Renal cortex interstitium (tissue), 11 donors: ENCODE data around the gene VMAC. TPM values are rescaled to one million over a fixed set of nuclear protein-coding genes. Genes with fewer than 3 reads are reported as not detected.
"Not testable (repeated sequence)": the region's sequence is repeated elsewhere in the genome, so short reads cannot be mapped to it uniquely, and the experiment has no call there.

Source experiments
- DNase-seq, 11 donors: peaks; one replicate each; pipeline ENCODE4 v3.0.0-alpha.2; 2013; ENCODE audit warnings: low read depth in 9 of 11, low spot score in 4 of 11; ENCODE audit errors: extremely low read depth in 1 of 11
- polyA plus RNA-seq, 3 donors: library from polyadenylated mRNA; unstranded; fragments of 120-200 nt; gene quantifications; one replicate each; pipeline ENCODE4 v1.2.1, GENCODE V29; 2013; ENCODE audit not compliant: insufficient read length in 3 of 3

Gene VMAC
- polyA plus RNA-seq, 3 donors: 5.7 to 10.9 (median 5.9) TPM

DNA sequence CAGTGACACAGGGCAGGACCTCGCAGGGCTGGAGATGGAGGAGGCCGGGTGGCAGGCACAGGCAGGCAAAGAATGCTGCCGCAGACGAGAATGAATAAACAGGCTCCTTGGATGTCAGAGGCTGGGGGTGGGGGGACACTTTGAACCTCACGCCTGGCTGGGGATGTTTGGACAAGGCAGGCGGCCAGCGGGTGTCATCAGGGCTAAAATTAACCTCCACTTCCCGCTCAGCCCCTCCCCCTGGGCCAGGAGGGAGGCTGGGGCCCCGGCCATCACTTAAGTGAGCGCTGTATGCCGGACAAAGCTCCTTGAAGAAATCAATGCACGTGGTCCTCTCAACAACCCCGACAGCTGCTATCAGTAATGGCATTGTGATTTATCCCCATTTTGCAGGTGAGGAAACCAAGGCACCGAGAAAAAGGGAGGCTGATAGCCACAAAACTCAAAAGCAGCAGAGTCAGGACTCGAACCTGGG is 24.0 kb upstream of the VMAC start:
- DNase-seq: peak in 1 of 11 donors; percentile 73

DNA sequence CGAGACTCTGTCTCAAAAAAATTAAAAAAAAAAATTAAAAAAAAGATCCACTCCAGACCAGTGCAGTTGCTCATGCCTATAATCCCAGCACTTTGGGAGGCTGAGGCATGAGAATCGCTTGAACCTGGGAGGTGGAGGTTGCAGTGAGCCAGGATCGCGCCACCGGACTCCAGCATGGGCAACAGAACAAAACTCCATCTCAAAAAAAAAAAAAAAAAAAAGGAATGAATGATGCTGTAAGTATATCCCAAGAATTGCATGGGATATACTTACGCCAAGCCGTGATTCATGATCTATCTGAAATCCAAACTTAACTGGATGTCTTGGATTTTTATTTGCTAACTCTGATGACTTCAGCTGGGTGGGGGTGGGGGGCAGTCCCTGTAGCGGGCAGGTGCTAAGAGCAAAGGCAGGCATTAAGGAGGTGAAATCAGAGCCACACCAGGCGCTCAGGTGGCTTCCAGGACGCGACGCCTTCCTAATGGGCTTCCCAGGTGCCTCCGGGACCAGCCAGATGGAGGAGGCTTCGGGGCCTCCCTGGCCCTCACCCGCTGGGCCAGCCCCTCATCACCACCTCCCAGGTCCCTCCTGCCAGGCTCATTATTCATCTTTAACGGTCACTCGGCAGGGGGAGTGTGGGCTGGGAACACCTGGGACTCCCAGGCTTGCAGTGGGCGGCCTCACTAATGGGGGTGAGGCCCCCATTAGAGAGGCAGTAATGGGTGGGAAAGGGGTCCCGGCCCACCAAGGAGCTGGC is 23.0 kb upstream of the VMAC start:
- no peak for DNase-seq

DNA sequence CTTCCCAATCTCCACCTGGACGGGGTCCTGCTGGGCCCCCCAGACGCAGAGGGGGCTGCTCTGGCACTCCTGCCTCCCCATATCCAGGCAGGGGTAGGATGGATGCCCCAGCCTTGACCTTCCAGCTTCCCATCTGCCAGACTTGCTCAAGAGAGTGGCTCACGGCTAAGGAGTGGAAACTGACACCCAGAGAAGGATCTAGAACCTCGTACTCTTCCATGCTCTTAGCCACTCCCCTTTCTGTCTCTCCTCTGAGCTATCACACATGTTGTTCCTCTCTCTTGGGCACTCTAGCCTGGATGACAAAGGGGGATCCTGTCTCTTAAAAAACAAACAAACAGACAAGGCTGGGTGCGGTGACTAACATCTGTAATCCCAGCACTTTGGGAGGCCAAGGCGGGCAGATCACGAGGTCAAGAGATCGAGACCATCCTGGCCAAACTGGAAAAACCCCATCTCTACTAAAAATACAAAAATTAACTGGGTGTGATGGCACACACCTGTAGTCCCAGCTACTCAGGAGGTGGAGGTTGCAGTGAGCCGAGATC is 22.2 kb upstream of the VMAC start:
- no peak for DNase-seq

DNA sequence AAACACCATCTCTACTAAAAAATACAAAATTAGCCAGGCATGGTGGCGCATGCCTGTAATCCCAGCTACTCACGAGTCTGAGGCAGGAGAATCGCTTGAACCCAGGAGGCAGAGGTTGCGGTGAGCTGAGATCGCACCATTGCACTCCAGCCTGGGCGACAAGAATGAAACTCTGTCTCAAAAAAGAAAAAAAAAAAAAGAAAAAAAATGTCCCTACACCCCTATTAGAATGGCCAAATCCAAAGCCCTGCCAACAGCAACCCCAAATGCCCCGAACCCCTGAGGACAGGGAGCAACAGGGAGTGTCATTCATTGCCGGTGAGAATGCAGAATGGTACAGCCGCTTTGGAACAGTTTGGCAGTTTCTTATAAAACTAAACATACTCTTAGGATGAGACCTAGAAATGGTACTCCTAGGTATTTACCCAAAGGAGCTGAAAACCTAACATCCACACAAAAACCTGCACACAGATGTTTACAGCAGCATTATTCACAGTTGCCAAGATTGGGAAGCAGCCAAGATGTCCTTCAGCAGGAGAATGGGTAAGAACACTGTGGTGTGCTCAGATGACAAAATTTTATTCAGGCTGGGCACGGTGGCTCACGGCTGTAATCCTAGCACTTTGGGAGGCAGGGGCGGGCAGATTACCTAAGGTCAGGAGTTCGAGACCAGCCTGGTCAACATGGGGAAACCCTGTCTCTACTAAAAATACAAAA is 21.4 kb upstream of the VMAC start:
- not testable (repeated sequence) for DNase-seq

DNA sequence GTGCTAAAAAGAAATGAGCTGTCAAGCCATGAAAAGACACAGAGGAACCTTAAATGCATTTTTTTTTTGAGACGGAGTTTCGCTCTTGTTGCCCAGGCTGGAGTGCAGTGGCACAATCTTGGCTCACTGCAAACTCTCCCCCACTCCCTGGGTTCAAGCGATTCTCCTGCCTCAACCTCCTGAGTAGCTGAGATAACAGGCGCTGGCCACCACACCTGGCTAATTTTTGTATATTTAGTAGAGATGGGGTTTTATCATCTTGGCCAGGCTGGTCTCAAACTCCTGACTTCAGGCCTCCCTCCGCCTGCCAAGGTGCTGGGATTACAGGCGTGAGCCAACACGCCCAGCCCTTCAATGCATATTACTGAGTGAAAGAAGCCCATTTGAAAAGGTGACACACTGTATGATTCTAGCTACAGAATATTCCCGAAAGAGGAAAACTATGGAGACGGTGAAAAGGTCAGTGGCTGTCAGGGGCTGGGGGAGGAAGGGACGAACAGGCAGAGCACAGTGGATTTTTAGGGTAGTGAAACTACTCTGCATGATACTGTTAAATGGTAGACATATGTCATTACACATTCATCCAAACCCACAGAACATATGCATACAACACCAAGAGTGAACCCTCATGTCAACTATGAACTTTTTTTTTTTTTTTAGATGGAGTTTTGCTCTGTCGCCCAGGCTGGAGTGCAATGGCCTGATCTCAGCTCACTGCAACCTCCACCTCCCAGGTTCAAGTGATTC is 20.4 kb upstream of the VMAC start:
- DNase-seq: not testable (repeated sequence)

DNA sequence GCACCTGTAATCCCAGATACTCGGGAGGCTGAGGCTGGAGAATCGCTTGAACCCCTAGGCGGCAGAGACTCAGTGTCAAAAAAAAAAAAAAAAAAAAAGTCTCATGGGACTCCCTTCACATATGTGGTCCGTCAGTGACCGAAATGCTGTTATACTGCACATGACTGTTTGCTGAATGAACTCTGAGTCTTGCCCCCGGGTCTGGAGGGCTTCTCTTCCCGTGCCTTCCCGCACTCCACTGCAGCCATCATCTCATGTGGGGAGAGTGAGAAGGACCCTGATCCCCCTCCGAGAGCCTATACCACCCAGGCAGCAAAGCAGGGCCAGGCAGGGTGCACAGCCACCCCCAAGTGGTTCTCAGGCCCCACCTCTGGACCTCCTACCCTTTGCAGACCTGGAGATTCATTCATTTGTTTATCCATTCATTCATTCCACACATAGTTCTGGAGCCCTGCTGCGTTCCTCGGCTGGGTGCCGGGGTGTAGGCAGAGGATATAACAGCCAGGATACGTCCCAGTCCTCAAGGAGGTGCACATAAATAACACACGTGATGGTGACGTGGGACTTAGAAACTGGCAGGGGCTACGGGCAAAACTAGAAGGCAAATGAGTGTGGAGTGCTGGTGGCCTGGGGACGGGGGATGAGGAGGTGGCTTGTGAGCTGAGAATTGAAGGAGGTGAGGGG is 15.2 kb upstream of the VMAC start:
- DNase-seq: no peak

DNA sequence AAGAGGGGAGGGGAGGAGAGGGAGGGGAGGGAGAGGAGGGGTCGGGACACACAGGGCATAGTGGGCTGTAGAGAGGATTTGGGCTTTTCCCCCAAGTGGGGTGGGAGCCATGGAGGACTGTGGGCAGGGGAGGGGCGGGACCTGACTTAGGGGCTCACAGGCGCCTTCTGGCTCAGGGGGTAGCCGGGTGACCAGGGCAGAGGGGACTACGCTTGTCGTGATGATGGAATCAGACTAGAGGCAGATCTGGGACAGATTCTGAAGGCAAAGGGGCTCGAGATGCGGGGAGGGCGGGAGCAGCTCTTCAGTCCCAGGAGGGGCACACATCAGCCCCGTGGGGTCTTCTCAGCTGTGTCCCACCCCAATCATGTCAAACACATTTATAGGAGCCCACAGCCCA is 14.6 kb upstream of the VMAC start:
- DNase-seq: no peak

DNA sequence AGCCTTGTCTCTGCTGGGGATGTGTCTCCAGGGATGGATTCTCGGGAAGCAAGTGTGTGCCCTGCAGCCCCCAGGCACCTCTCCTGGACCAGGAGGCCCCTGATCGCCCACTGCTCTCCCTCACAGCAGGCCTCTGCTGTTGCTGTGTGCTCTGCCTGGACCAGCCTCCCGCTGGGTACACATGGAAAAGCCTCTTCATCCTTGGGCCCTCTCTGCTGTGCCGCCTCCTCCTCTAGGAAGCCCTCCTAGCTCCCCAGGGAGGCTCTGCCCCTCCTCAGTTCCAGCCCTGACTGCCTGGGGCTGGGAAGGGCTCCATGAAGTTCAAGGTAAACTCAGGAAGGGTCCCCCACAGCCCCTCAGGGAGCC is 13.1 kb upstream of the VMAC start:
- DNase-seq: no peak

DNA sequence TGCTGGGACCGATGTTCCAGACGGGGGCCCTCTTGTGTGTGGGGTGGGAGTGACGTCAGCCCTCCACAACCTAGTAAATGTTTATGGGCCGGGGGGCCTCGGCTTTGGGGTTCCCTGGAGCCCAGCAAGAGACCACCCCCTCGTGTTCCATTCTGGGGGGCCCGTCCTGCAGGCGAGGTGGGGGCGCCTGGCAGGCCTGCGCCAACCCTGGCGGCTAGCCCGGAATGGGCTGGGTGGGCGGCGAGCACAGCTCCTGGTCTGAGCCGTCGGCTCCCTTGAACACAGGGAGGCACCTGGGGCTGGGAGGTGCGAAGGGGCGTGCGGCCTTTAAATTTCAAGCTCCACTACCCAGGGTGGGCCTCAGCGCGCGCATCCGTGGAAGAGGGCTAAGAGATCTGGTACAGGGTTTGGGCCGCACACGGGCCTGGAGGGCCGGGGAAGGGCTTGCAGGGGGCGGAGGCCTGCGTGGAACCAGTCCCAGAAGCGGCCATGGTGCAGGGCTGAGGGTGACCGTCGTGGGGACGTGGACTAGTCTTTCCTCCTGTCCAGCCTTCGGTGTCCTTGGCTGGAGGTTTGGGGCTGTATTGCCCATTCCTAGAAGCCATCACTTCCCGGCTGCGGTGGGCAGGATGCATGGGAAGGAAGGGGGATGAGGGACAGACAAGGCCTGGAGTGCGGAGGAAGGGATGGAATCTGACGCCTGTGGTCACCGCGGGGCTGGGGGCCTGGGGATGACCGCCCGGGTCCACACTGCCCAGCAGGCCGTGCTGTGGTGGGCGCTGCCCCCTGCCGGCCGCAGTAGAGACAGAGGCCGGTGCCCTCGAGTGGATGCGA is 12.5 kb upstream of the VMAC start:
- peak in 1 of 11 donors; percentile 60 for DNase-seq

DNA sequence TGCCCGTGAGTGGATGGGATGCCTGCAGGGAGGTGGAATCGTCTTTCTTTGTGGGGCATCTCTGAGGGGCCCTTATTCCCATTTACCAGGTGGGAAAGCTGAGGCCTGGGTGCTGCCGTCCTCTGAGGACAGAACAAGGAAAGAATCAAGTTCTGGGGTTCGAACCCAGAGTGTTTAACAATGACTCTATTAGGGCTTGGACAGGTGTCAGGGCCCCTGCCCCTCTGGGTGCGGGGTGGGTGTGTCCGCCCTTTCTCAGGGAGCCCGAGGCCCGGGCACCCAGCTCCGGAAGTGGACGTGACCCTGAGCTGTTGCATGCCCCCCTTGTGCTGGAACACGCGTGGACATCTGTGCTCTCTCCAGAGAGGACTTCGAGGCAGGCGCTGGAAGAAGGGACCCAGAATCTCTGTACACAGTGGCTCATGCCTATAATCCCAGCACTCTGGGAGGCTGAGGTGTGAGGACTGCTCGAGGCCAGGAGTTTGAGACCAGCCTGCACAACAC is 11.8 kb upstream of the VMAC start:
- DNase-seq: no peak

DNA sequence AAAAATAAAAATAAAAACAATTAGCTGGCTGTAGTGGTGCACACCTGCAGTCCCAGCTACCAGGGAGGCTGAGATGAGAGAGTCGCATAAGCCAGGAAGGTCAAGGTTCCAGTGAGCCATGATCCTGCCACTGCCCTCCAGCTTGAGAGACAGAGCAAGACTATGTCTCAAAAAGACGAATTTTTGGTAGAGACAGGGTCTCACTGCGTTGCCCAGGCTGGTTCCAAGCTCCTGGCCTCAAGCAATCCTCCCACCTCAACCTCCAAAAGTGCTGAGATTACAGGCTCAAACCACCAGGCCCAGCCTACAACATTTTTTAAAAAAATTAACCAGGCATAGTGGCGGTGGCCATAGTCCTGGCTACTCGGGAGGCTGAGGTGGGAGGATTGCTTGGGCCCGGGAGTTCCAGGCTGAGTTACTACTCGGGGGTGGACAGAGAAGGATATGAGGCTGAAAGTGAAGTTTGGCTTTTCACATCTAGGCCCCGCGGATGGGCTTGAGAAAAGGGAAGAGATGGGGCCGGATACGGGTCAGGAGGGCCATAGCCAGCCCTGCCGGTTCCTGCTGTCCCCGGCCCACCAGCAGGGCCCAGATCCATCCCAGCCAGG is 11.3 kb upstream of the VMAC start:
- no peak for DNase-seq

DNA sequence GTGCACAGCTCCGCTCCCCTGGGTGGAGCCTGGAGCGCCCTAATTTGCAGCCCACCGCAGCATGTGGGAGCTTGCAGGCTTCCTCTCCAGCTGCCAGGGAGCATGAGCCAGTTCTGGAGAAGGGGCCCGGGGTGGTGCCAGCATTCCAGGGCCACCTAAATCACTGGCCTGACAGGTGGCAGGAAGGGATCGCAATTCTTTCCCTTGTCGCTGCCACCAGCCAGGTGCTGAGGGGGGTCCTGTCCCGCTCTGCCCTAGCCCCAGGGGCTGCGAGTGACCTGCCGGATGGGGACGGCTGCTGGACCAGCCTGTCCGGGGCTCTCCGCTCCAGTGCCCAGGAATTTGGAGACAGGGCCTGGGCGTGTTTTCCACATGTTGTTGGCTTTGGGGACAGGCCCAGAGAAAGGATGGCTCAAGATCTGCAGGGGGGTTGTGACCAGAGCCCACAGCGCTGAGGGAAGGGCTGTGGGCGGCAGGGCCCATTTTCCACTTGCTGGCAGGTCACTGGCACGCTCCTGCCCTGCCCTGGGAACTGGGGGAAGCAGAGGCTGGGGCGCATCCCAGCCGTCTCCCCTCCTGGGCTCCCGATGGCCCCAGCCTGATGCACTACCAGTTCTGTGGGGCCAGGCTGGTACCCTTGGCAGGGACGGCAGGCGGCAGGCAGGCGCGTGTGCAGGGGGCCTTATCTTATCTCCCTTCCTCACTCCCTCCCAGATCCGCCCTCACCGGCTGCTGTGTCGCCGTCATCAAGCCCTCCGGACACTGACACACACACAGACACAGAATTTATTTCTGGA is 10.6 kb upstream of the VMAC start:
- no peak for DNase-seq

DNA sequence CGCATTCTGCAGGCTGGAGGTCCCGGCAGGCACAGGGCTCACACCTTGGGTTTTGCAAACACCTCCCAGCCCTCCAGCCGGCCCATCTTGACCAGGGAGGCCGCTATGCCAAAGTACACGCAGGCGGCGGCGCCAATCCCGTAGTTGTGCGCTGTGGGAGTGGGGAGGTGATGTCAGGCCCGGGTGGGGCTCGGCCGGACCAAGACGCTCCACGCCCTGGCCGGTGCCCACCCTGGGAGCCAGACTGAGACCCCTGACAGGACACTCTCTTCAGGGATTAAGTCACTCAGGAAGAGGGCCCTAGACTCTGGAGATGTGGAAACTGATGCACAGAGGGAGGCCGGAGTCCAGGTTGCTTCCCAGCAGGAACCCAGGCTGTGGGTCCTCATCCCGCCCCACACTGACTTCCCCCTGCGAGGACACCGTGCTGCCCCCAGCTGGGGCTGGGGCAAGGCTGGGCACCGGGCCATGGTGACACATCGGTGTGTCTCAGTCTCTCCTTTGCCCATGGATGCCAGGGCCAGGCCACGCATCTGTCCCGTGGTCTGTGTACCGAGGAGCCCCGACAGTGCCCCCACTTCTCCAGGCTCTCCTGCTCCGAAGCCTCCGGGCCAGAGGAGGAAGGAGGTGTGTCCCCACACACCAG is 9.8 kb upstream of the VMAC start:
- no peak for DNase-seq

DNA sequence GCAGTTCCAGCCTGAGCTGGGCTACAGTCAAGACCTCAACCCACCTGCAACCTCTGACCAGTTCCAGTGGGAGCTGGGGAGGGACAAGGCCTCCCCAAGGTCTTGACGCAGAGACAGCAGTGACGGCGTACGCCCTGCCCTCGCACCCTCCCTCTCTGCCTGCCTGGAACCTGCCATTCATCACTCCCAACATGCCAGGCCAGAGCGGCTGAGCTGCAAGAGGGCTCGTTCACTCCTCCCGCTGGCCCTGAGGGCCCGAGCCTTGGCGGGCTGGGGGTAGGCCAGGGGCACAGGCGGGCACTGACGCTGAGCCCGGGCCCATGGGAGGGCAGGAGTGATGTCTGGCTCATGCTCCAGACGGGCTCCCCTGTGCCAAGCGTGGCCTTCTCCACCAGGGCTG is 9.3 kb upstream of the VMAC start:
- no peak for DNase-seq

DNA sequence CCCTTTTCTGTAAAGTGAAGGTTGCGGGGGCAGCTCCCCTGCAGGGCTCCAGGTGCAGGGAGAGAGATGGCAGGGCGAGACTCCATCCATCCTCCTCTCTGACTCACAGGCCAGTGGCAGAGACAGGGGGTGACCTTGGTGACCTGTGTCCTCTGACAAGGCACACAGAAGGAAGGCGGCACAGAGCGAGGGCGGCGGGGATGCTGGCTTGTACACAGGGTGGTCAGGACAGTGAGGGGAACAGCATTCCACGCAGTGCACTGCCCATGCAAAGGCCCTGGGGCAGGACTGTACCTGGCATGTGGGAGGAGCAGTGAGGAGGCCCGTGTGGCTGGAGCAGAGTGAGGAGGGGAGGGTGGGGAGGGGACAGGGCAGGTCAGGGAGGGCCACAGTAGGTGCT is 8.8 kb upstream of the VMAC start:
- no peak for DNase-seq

DNA sequence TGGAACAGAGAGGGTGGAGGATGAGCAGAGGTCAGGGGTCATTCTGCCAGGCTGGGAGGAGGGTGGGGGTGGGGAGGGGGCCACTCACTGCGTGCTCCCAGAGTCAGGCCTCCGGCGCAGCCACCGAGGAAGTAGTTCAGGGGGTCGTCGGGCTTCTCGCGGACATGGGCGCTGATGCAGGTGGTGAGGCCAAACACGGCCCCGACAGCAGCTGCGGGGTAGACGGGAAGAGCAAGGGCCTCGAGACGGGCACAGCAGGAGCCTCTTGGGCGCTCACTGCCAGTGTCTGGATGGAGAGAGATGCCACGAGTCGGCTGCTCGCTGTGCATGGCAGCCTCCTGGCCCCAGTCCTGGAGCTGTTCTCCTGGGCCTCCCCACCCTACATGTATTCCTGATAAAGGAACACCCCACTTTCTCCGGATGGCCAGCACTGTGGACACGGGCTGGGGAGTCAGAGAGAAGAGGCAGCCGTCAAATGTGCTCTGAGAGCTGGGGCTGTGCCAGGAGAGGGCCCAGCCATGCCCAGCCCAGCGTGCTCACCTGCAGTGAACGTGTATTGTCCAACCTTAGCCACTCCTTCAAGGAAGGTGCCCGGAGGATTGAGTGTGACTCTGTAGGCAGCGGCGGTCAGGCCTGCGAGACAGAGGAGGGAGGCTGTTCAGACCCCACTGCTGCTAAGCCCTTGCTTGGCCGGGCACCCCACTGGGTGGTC is 8.2 kb upstream of the VMAC start:
- no peak for DNase-seq
